H1 (cell line): ENCODE measurements around the gene DUOXA1.

Source experiments
- CTBP2 ChIP-seq: IDR thresholded peaks from 2 replicates; pipeline ENCODE4 v1.7.0; 2011; ENCODE audit warnings: borderline replicate concordance, mild to moderate bottlenecking, moderate library complexity, mixed read lengths, low read length; ENCODE audit not compliant: insufficient read depth, insufficient read length
- MAFK ChIP-seq: IDR thresholded peaks from 2 replicates; pipeline ENCODE4 v1.6.1; 2012; ENCODE audit warnings: low read depth, mild to moderate bottlenecking, improper control_type of control experiment, low read length
- POLR2AphosphoS5 ChIP-seq: IDR thresholded peaks from 2 replicates; pipeline ENCODE4 v1.6.1; 2011; ENCODE audit warnings: low read depth, low read length
- TCF12 ChIP-seq: IDR thresholded peaks from 2 replicates; pipeline ENCODE4 v1.6.1; 2011; ENCODE audit warnings: low read depth, mild to moderate bottlenecking, low read length
- TF ChIP-seq, protein P1 (sequence below), 3 experiments: IDR thresholded peaks; 1 replicate in 2 of 3; 2 replicates in 1 of 3; pipeline versions ENCODE4 v1.5.1 to v1.6.1; 2011; ENCODE audit warnings: low read length in 3 of 3, mild to moderate bottlenecking in 3 of 3, inconsistent platforms in 2 of 3, low read depth in 1 of 3, moderate library complexity in 1 of 3; ENCODE audit not compliant: insufficient read depth in 1 of 3; ENCODE audit errors: control extremely low read depth in 1 of 3

- TF ChIP-seq, protein P1, sequence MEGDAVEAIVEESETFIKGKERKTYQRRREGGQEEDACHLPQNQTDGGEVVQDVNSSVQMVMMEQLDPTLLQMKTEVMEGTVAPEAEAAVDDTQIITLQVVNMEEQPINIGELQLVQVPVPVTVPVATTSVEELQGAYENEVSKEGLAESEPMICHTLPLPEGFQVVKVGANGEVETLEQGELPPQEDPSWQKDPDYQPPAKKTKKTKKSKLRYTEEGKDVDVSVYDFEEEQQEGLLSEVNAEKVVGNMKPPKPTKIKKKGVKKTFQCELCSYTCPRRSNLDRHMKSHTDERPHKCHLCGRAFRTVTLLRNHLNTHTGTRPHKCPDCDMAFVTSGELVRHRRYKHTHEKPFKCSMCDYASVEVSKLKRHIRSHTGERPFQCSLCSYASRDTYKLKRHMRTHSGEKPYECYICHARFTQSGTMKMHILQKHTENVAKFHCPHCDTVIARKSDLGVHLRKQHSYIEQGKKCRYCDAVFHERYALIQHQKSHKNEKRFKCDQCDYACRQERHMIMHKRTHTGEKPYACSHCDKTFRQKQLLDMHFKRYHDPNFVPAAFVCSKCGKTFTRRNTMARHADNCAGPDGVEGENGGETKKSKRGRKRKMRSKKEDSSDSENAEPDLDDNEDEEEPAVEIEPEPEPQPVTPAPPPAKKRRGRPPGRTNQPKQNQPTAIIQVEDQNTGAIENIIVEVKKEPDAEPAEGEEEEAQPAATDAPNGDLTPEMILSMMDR (IDR thresholded peaks at IDR 0.05; ENCODE audit: control extremely low read depth in 1 of 3, insufficient read depth in 1 of 3, low read depth in 1 of 3, low read length in 3 of 3): no peak
- TF ChIP-seq MAFK (no peak), CTBP2 (no peak), TCF12 (no peak), POLR2AphosphoS5 (no peak)
Measured at GRCh38 chr15:45083223-45083622, 46.5 kb downstream of the DUOXA1 start.
